IMR-90 (cell line): Measurements from ENCODE around the gene CBLN2. TPM values are rescaled to one million over a fixed set of nuclear protein-coding genes. Genes with fewer than 3 reads are reported as not detected.

Source experiments
- ATAC-seq: fragments of 200-7000 bp; cut with Tn5 transposase; 2 replicates; pipeline ENCODE4 v1.9.1; 2020; ENCODE audit warnings: low read depth, mild to moderate bottlenecking, moderate library complexity
- BruUV-seq: library from RNA; stranded (reverse); fragments of 400-500 nt; replicated peaks from 2 replicates; lab custom pipeline; 2021; lab: Mats Ljungman, UMichigan
- CTCF ChIA-PET: fragments of 300-600 bp; formaldehyde crosslinking; extraction: SDS; loops from one replicate; lab custom pipeline; 2021; ENCODE audit warnings: antibody characterized with exemption; lab: Yijun Ruan, JAX
- POLR2A ChIA-PET: fragments of 300-600 bp; sonication (Branson Sonifier 250); formaldehyde crosslinking; loops from one replicate; lab custom pipeline; 2022; ENCODE audit warnings: antibody characterized with exemption; ENCODE audit not compliant: unreplicated experiment; lab: Charles Lee
- DNase-seq: peaks from one replicate; pipeline ENCODE4 v3.0.0; 2013
- H2AFZ ChIP-seq: replicated peaks from 2 replicates; pipeline ENCODE3; 2013; ENCODE audit warnings: low read length, mild to moderate bottlenecking; ENCODE audit not compliant: poor library complexity
- H2AK5ac ChIP-seq: 2 replicates; pipeline ENCODE4 v1.6.1; 2013; ENCODE audit warnings: low read depth, low read length, inconsistent platforms
- H2AK9ac ChIP-seq: replicated peaks from 2 replicates; pipeline ENCODE3; 2013; ENCODE audit warnings: mild to moderate bottlenecking, low read depth, low read length, moderate library complexity; ENCODE audit not compliant: poor library complexity
- H2BK120ac ChIP-seq: 2 replicates; pipeline ENCODE4 v1.6.1; 2013; ENCODE audit warnings: low read depth, low read length, inconsistent platforms
- H2BK15ac ChIP-seq: 3 replicates; pipeline ENCODE4 v1.6.1; 2013; ENCODE audit warnings: low read depth, low read length, inconsistent platforms
- H2BK20ac ChIP-seq: 2 replicates; pipeline ENCODE4 v1.6.1; 2013; ENCODE audit warnings: low read depth, mild to moderate bottlenecking, inconsistent platforms, low read length, moderate library complexity
- H2BK5ac ChIP-seq: 2 replicates; pipeline ENCODE4 v1.6.1; 2013; ENCODE audit warnings: mild to moderate bottlenecking, low read depth, low read length, inconsistent platforms; ENCODE audit not compliant: poor library complexity, severe bottlenecking
- H3K14ac ChIP-seq: replicated peaks from 2 replicates; pipeline ENCODE4 v1.6.1; 2013; ENCODE audit warnings: low read depth, low read length, inconsistent platforms
- H3K18ac ChIP-seq: 2 replicates; pipeline ENCODE4 v1.6.1; 2013; ENCODE audit warnings: low read depth, low read length, control low read depth
- H3K23ac ChIP-seq: 2 replicates; pipeline ENCODE4 v1.6.1; 2013; ENCODE audit warnings: low read depth, low read length, inconsistent platforms
- H3K27ac ChIP-seq: 2 replicates; pipeline ENCODE4 v1.5.1; 2013; ENCODE audit warnings: mild to moderate bottlenecking, control low read depth, low read length; ENCODE audit not compliant: insufficient read depth
- H3K27me3 ChIP-seq: 2 replicates; pipeline ENCODE4 v1.6.1; 2013; ENCODE audit warnings: low read length; ENCODE audit not compliant: control insufficient read depth, insufficient read depth
- H3K36me3 ChIP-seq: 2 replicates; pipeline ENCODE4 v1.6.1; 2013; ENCODE audit warnings: low read length, mixed read lengths; ENCODE audit not compliant: control insufficient read depth, insufficient read depth
- H3K4ac ChIP-seq: 2 replicates; pipeline ENCODE4 v1.6.1; 2013; ENCODE audit warnings: low read depth, low read length, inconsistent platforms
- H3K4me1 ChIP-seq: 2 replicates; pipeline ENCODE4 v1.6.1; 2013; ENCODE audit warnings: low read length, mixed read lengths; ENCODE audit not compliant: control insufficient read depth, insufficient read depth
- H3K4me2 ChIP-seq: 2 replicates; pipeline ENCODE4 v1.6.1; 2013; ENCODE audit warnings: low read depth, mild to moderate bottlenecking, control low read depth, low read length, moderate library complexity
- H3K4me3 ChIP-seq: 2 replicates; pipeline ENCODE4 v1.5.1; 2013; ENCODE audit warnings: low read depth, mild to moderate bottlenecking, control low read depth, low read length, moderate library complexity; ENCODE audit not compliant: insufficient read depth
- H3K56ac ChIP-seq: 2 replicates; pipeline ENCODE4 v1.6.1; 2013; ENCODE audit warnings: low read length, inconsistent platforms; ENCODE audit not compliant: insufficient read depth; ENCODE audit errors: extremely low read depth
- H3K79me1 ChIP-seq, 2 experiments: 2 replicates each; pipeline ENCODE4 v1.6.1; 2013; ENCODE audit warnings: low read length in 2 of 2, inconsistent platforms in 1 of 2, low read depth in 1 of 2
- H3K9ac ChIP-seq: 2 replicates; pipeline ENCODE4 v1.6.1; 2013; ENCODE audit warnings: low read depth, low read length, control low read depth
- H3K9me1 ChIP-seq: 2 replicates; pipeline ENCODE4 v1.6.1; 2013; ENCODE audit warnings: low read length, inconsistent platforms; ENCODE audit not compliant: insufficient read depth
- H3K9me3 ChIP-seq: 2 replicates; pipeline ENCODE4 v1.6.1; 2013; ENCODE audit warnings: low read length; ENCODE audit not compliant: control insufficient read depth, insufficient read depth
- H4K20me1 ChIP-seq: 2 replicates; pipeline ENCODE4 v1.6.1; 2013; ENCODE audit warnings: low read length, inconsistent platforms; ENCODE audit not compliant: insufficient read depth
- H4K5ac ChIP-seq: 2 replicates; pipeline ENCODE4 v1.6.1; 2013; ENCODE audit warnings: mild to moderate bottlenecking, low read depth, low read length, control low read depth
- H4K8ac ChIP-seq, 2 experiments: 2 replicates each; pipeline ENCODE4 v1.6.1; 2013; ENCODE audit warnings: low read depth in 2 of 2, low read length in 2 of 2, control low read depth in 1 of 2, inconsistent platforms in 1 of 2
- H4K91ac ChIP-seq: 2 replicates; pipeline ENCODE4 v1.6.1; 2013; ENCODE audit warnings: low read depth, low read length, inconsistent platforms; ENCODE audit not compliant: insufficient read depth
- CEBPB ChIP-seq: IDR thresholded peaks from 2 replicates; pipeline ENCODE4 v1.6.1; 2012; ENCODE audit warnings: low read depth, low read length, improper control_type of control experiment
- FOS ChIP-seq: fragments of 150-350 bp; IDR thresholded peaks from 2 replicates; pipeline ENCODE4 v1.6.1; 2016; ENCODE audit warnings: low read depth, low read length
- MAFK ChIP-seq: IDR thresholded peaks from 2 replicates; pipeline ENCODE4 v1.6.1; 2012; ENCODE audit warnings: low read depth, low read length, improper control_type of control experiment
- MXI1 ChIP-seq: IDR thresholded peaks from 2 replicates; pipeline ENCODE4 v1.6.1; 2012; ENCODE audit warnings: low read depth, mild to moderate bottlenecking, low read length, moderate library complexity, borderline replicate concordance
- NFE2L2 ChIP-seq: fragments of 150-350 bp; IDR thresholded peaks from 2 replicates; pipeline ENCODE4 v1.6.1; 2016; ENCODE audit warnings: low read depth, mild to moderate bottlenecking, low read length
- POLR2A ChIP-seq: IDR thresholded peaks from 2 replicates; pipeline ENCODE4 v1.6.1; 2012; ENCODE audit warnings: mild to moderate bottlenecking, low read depth, low read length
- RAD21 ChIP-seq: IDR thresholded peaks from 2 replicates; pipeline ENCODE4 v1.6.1; 2012; ENCODE audit warnings: low read length, improper control_type of control experiment
- RCOR1 ChIP-seq: IDR thresholded peaks from 2 replicates; pipeline ENCODE4 v1.6.1; 2012; ENCODE audit warnings: mild to moderate bottlenecking, low read length, improper control_type of control experiment; ENCODE audit not compliant: insufficient replicate concordance
- RFX5 ChIP-seq: IDR thresholded peaks from 2 replicates; pipeline ENCODE4 v1.8.0; 2012; ENCODE audit warnings: low read depth, mild to moderate bottlenecking, low read length, moderate library complexity
- SMC3 ChIP-seq: fragments of 150-350 bp; IDR thresholded peaks from 2 replicates; pipeline ENCODE4 v1.6.1; 2016; ENCODE audit warnings: low read depth, mild to moderate bottlenecking, antibody characterized with exemption, low read length, moderate library complexity
- WGBS, 2 experiments: methylation state at CpG; one replicate each; pipeline versions ENCODE4 v1.1.5 to v1.1.7; 2013; ENCODE audit warnings: missing lambda C conversion rate in 2 of 2; ENCODE audit not compliant: insufficient read length in 1 of 2; ENCODE audit errors: extremely low coverage in 2 of 2; 5-methylcytosine and 5-hydroxymethylcytosine counted together
- dilution Hi-C: fragments of 300-500 bp; cut with HindIII; formaldehyde crosslinking; loops from one replicate; pipeline ENCODE4 v1.14.3; 2018; ENCODE audit warnings: low sequenced_read_pairs; ENCODE audit not compliant: unreplicated experiment
- in situ Hi-C: fragments of 300-500 bp; cut with MboI; formaldehyde crosslinking; loops from 3 replicates; pipeline ENCODE4 v1.14.3; 2019; ENCODE audit warnings: low sequenced_read_pairs, inconsistent platforms, mixed read lengths
- intact Hi-C: fragments of 100-400 bp; cut with micrococcal nuclease; formaldehyde crosslinking; loops from 2 replicates; pipeline ENCODE4 v1.10.0; 2022
- polyA plus RNA-seq, 3 experiments: library from polyadenylated mRNA; depleted of rRNA; stranded (reverse); fragments of >200 nt; gene quantifications; 2 replicates each; pipeline ENCODE4 v1.2.3, GENCODE V29; 2012; ENCODE audit warnings: low replicate concordance in 1 of 3
- total RNA-seq: library from RNA; depleted of rRNA; stranded (reverse); fragments of >200 nt; gene quantifications from 2 replicates; pipeline ENCODE4 v1.2.3, GENCODE V29; 2012
- TF ChIP-seq, protein P1 (sequence below): fragments of 150-350 bp; IDR thresholded peaks from 2 replicates; pipeline ENCODE4 v1.6.1; 2017; ENCODE audit warnings: mild to moderate bottlenecking, antibody characterized with exemption, low read length, low read depth
- TF ChIP-seq, protein P2 (sequence below): conservative IDR thresholded peaks from 2 replicates; pipeline ENCODE4 v1.5.1; 2012; ENCODE audit warnings: mild to moderate bottlenecking, low read depth, low read length, improper control_type of control experiment
- TF ChIP-seq, protein P3 (sequence below): fragments of 150-350 bp; IDR thresholded peaks from 2 replicates; pipeline ENCODE4 v1.6.1; 2016; ENCODE audit warnings: low read depth, mild to moderate bottlenecking, low read length, moderate library complexity, borderline replicate concordance

CBLN2 gene
- total and polyA plus RNA-seq, 2 of the 4 experiments (the other 2 are of a cell fraction) = not detected

DNA sequence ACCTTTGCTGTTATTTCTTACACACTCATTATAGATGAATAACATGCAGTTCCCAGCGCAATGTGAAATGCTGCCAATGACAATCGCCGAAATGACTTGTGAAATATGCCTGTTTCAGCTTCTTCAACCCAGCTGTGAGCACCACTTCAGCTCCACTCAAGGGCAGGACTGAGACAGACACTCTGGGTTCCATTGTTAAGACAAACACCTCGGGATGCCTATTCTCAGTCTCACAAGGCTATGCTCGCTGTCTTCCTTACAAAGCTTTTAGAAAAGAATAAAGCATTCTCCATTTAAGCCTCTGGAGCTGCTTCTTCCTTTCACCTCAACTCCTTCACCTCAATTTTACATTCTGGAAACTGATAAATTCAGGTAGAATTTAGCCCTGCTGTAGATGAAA, 4.2 kb downstream of the CBLN2 start:
- TF ChIP-seq MAFK (no peak), RCOR1 (no peak), FOS (no peak), CEBPB (no peak), RFX5 (no peak), POLR2A (no peak), RAD21 (no peak), MXI1 (no peak), NFE2L2 (no peak), SMC3 (no peak)
- TF ChIP-seq, protein P1, sequence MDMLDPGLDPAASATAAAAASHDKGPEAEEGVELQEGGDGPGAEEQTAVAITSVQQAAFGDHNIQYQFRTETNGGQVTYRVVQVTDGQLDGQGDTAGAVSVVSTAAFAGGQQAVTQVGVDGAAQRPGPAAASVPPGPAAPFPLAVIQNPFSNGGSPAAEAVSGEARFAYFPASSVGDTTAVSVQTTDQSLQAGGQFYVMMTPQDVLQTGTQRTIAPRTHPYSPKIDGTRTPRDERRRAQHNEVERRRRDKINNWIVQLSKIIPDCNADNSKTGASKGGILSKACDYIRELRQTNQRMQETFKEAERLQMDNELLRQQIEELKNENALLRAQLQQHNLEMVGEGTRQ = no peak
- TF ChIP-seq, protein P2, sequence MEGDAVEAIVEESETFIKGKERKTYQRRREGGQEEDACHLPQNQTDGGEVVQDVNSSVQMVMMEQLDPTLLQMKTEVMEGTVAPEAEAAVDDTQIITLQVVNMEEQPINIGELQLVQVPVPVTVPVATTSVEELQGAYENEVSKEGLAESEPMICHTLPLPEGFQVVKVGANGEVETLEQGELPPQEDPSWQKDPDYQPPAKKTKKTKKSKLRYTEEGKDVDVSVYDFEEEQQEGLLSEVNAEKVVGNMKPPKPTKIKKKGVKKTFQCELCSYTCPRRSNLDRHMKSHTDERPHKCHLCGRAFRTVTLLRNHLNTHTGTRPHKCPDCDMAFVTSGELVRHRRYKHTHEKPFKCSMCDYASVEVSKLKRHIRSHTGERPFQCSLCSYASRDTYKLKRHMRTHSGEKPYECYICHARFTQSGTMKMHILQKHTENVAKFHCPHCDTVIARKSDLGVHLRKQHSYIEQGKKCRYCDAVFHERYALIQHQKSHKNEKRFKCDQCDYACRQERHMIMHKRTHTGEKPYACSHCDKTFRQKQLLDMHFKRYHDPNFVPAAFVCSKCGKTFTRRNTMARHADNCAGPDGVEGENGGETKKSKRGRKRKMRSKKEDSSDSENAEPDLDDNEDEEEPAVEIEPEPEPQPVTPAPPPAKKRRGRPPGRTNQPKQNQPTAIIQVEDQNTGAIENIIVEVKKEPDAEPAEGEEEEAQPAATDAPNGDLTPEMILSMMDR = no peak
- TF ChIP-seq, protein P3, sequence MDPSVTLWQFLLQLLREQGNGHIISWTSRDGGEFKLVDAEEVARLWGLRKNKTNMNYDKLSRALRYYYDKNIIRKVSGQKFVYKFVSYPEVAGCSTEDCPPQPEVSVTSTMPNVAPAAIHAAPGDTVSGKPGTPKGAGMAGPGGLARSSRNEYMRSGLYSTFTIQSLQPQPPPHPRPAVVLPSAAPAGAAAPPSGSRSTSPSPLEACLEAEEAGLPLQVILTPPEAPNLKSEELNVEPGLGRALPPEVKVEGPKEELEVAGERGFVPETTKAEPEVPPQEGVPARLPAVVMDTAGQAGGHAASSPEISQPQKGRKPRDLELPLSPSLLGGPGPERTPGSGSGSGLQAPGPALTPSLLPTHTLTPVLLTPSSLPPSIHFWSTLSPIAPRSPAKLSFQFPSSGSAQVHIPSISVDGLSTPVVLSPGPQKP = no peak
- no peak overlapping the region for H3K4ac ChIP-seq
- no peaks in the 10 kb centered on the region for H3K36me3 ChIP-seq
- ChIA-PET POLR2A (no interaction called here), CTCF (interaction anchor here (0.5 to 1.0 kb wide), 2 partner anchors 9 to 13 kb away, joined by 3 to 4 read pairs; no protein-coding TSS in a partner anchor)
- H3K4me3 ChIP-seq = no peak overlapping the region
- H3K9me1 ChIP-seq = no peaks in the 10 kb centered on the region
- H3K27me3 ChIP-seq = peaks cover 11% of the 10 kb centered on the region
- no peak overlapping the region for H4K91ac ChIP-seq
- no peak overlapping the region for H2BK5ac ChIP-seq
- in situ Hi-C loops = no loop called here
- H3K27ac ChIP-seq = no peak overlapping the region
- no TSS peak for BruUV-seq
- H3K14ac ChIP-seq = no peak overlapping the region
- no peak overlapping the region for H2BK15ac ChIP-seq
- no peak for DNase-seq
- no peak overlapping the region for H2BK20ac ChIP-seq
- no peak overlapping the region for H3K23ac ChIP-seq
- no peak overlapping the region for H2BK120ac ChIP-seq
- H2AK9ac ChIP-seq = no peak overlapping the region
- no peaks in the 10 kb centered on the region for H3K79me1 ChIP-seq
- no peak overlapping the region for H2AFZ ChIP-seq
- H3K9me3 ChIP-seq = 0 out of 2 replicates have a peak, but pooled peaks cover 1% of the 10 kb centered on the region
- H3K56ac ChIP-seq = no peak overlapping the region
- WGBS, 2 experiments = 33% methylated on average over 3 of the region's 5 CpGs; no CpG with 5 or more reads in 1 of the 2 experiments
- no peaks in the 10 kb centered on the region for H4K20me1 ChIP-seq
- H4K8ac ChIP-seq = no peak overlapping the region
- H3K9ac ChIP-seq = no peak overlapping the region
- H3K4me1 ChIP-seq = no peaks in the 10 kb centered on the region
- ATAC-seq = no peak
- no peak overlapping the region for H4K5ac ChIP-seq
- no peak overlapping the region for H3K4me2 ChIP-seq
- intact Hi-C loops = no loop called here
- no peak overlapping the region for H2AK5ac ChIP-seq
- dilution Hi-C loops = no loop called here
- H3K18ac ChIP-seq = no peak overlapping the region
